ENCODE data around the gene ROCK2.

ROCK2 gene

GRCh38 chr2:11370377-11371091, 26.1 kb upstream of the ROCK2 start:
- ChIA-PET CTCF (no interaction called here), POLR2A (no interaction called here)
- no peak for TF ChIP-seq CTCF (IDR thresholded peaks at IDR 0.05; ENCODE audit: control extremely low read depth, extremely low read depth, low read depth, missing control alignments)
- DNase-seq (ENCODE audit: extremely low spot score): no peak

DNA sequence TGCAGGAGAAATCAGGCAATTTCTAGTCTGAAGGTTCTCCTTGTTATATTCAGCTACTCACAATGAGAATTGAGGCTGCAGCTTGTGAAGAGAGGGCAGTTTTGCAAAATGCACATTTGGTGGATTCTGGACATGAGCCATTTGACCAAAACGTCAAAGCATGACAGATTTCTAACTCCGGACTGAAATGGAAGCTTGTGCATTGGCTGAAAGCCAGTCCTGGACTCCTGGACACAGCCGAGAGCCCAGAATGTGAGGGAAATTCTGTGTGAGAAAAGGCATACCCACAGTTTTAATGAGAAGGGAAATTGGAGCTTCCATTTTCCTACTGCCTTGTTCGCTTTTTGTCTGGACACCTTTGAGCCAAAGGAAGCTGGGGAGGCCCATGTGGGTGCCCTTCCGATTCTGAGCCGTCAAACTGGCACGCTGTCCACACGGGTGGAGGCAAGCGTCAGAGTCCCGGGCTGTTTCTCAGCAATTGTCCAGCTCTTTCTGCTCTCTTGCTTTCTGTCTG, 23.7 kb upstream of the ROCK2 start:
- TF ChIP-seq CTCF (IDR thresholded peaks at IDR 0.05; ENCODE audit: control extremely low read depth, extremely low read depth, low read depth, missing control alignments): no peak
- no peak for DNase-seq (ENCODE audit: extremely low spot score)
- ChIA-PET POLR2A (no interaction called here), CTCF (interaction anchor here (1.3 to 1.6 kb wide), 3 partner anchors 8 to 236 kb away, joined by 3 to 5 read pairs (median 3); a partner anchor contains a TSS)

DNA sequence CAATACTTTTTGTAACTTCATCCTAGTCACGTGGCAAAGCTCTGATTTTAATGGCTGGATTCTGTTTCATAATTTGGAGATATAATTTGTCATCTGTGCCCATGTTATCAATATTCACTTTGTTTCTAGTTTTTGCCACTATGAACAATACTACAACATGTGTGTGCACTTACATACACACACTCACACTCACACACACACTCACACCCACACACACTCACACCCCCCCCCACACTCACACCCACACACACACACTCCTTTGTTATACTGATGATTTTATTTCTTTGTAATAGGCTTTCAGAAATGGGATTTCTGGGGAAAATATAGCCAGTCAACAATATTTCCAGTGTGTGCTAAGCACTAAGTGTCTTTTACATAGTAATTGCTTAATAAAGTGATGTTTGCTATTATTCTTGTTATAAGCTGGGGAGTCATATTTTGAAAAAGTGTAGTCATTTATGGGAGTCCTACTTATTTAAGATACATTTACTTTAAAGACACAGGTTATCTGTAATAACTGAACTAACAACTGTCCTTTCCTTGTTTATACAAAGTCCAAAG, 22.8 kb upstream of the ROCK2 start:
- ChIA-PET CTCF (interaction anchor here (1.0 to 1.6 kb wide), 4 partner anchors 9 to 235 kb away, joined by 3 to 5 read pairs (median 3); partner anchors contain the start of gene ROCK2), POLR2A (no interaction called here)
- DNase-seq (ENCODE audit: extremely low spot score): no peak
- TF ChIP-seq CTCF (IDR thresholded peaks at IDR 0.05; ENCODE audit: control extremely low read depth, extremely low read depth, low read depth, missing control alignments): no peak

DNA sequence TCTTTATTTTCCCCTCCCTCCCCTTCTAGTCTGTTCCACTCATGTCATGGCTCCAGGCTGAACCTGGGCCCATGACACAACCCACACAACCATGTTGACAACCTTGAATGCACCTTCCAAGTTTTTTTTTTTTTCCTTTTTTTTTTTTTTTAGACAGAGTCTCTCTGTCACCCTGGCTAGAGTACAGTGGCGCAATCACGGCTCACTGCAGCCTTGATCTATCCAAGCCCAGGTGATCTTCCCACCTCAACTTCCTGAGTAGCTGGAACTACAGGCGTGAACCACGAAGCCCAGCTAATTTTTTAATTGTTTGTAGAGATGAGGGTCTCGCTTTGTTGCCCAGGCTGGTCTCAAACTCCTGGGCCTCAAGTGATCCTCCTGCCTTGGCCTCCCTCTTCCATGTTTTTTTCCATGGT, 21.9 kb upstream of the ROCK2 start:
- TF ChIP-seq CTCF (IDR thresholded peaks at IDR 0.05; ENCODE audit: control extremely low read depth, extremely low read depth, low read depth, missing control alignments): no peak
- CTCF ChIA-PET: interaction anchor here (1.0 to 1.6 kb wide), 2 partner anchors 10 to 22 kb away, joined by 3 to 5 read pairs; partner anchors contain the start of gene ROCK2
- no peak for DNase-seq (ENCODE audit: extremely low spot score)
- POLR2A ChIA-PET: no interaction called here

GRCh38 chr2:11365096-11365879, 20.9 kb upstream of the ROCK2 start:
- ChIA-PET POLR2A (no interaction called here), CTCF (no interaction called here)
- DNase-seq (ENCODE audit: extremely low spot score): no peak
- TF ChIP-seq CTCF (IDR thresholded peaks at IDR 0.05; ENCODE audit: control extremely low read depth, extremely low read depth, low read depth, missing control alignments): no peak

- CTCF ChIA-PET: interaction anchor here (1.2 kb wide), 1 partner anchor 11 kb away, joined by 3 read pairs; no protein-coding TSS in a partner anchor
- POLR2A ChIA-PET: no interaction called here
- TF ChIP-seq CTCF (IDR thresholded peaks at IDR 0.05; ENCODE audit: control extremely low read depth, extremely low read depth, low read depth, missing control alignments): no peak
Observed at GRCh38 chr2:11364565-11364887, 20.1 kb upstream of the ROCK2 start.

More at GRCh38 chr2:11364565-11364887, 20.1 kb upstream of the ROCK2 start:
- no peak for DNase-seq (ENCODE audit: extremely low spot score)
